Subcutaneous abdominal adipose tissue (tissue), 5 donors: ENCODE results near the gene SCAP.

Experiments used
- H3K27ac ChIP-seq: one replicate; pipeline ENCODE4 v1.7.0; 2013; ENCODE audit warnings: low read depth, mild to moderate bottlenecking, inconsistent platforms, low read length, moderate library complexity
- H3K27me3 ChIP-seq, 5 donors: one replicate each; pipeline ENCODE4 v1.7.0; 2013; ENCODE audit warnings: low read length in 5 of 5, inconsistent platforms in 1 of 5; ENCODE audit not compliant: control insufficient read depth in 5 of 5, insufficient read depth in 4 of 5
- H3K36me3 ChIP-seq, 5 donors: one replicate each; pipeline ENCODE4 v1.7.0; 2013; ENCODE audit warnings: low read length in 5 of 5; ENCODE audit not compliant: control insufficient read depth in 5 of 5, insufficient read depth in 5 of 5
- H3K4me1 ChIP-seq, 5 donors: one replicate each; pipeline ENCODE4 v1.7.0; 2013; ENCODE audit warnings: low read length in 5 of 5, mild to moderate bottlenecking in 3 of 5, moderate library complexity in 1 of 5; ENCODE audit not compliant: control insufficient read depth in 5 of 5, insufficient read depth in 5 of 5
- H3K4me3 ChIP-seq, 5 donors: one replicate each; pipeline ENCODE4 v1.7.0; 2013; ENCODE audit warnings: low read length in 5 of 5, low read depth in 1 of 5
- H3K9ac ChIP-seq, 5 donors: one replicate each; pipeline ENCODE4 v1.7.0; 2013; ENCODE audit warnings: low read length in 5 of 5, mild to moderate bottlenecking in 4 of 5, moderate library complexity in 3 of 5
- H3K9me3 ChIP-seq, 5 donors: one replicate each; pipeline ENCODE4 v1.7.0; 2013; ENCODE audit warnings: low read length in 5 of 5; ENCODE audit not compliant: control insufficient read depth in 5 of 5
- donor health status: healthy.
- donor health status: healthy.
- donor health status: healthy.
- donor health status: healthy.
- donor health status: healthy.

The SCAP gene

GRCh38 chr3:47385796-47386195, 89.9 kb downstream of the SCAP start:
- no peak overlapping the region for H3K27ac ChIP-seq
- H3K27me3 ChIP-seq, result no peaks in the 10 kb centered on the region
- H3K9me3 ChIP-seq, result no peaks in the 10 kb centered on the region
- peaks cover 2 to 22% (median 16%) of the 10 kb centered on the region in 5 donors for H3K4me1 ChIP-seq
- no peak overlapping the region for H3K9ac ChIP-seq
- no peak overlapping the region for H3K4me3 ChIP-seq
- H3K36me3 ChIP-seq, result peaks cover 2 to 12% (median 6%) of the 10 kb centered on the region in 5 donors

- H3K4me3 ChIP-seq, result no peak overlapping the region
- no peak overlapping the region for H3K9ac ChIP-seq
- no peaks in the 10 kb centered on the region for H3K9me3 ChIP-seq
- peaks cover 2 to 26% (median 20%) of the 10 kb centered on the region in 5 donors for H3K4me1 ChIP-seq
- H3K27ac ChIP-seq, result no peak overlapping the region
- peaks cover 2 to 12% (median 6%) of the 10 kb centered on the region in 5 donors for H3K36me3 ChIP-seq
- H3K27me3 ChIP-seq, result no peaks in the 10 kb centered on the region
Observed at GRCh38 chr3:47385007-47385406, 90.7 kb downstream of the SCAP start.

GRCh38 chr3:47384425-47384824, 91.3 kb downstream of the SCAP start:
- peaks cover 5 to 32% (median 26%) of the 10 kb centered on the region in 5 donors for H3K4me1 ChIP-seq
- H3K27ac ChIP-seq, result no peak overlapping the region
- H3K4me3 ChIP-seq, result no peak overlapping the region
- no peak overlapping the region for H3K9ac ChIP-seq
- no peaks in the 10 kb centered on the region for H3K9me3 ChIP-seq
- H3K36me3 ChIP-seq, result peaks cover 2 to 12% (median 5%) of the 10 kb centered on the region in 5 donors
- no peaks in the 10 kb centered on the region for H3K27me3 ChIP-seq

GRCh38 chr3:47381317-47382157, 94.2 kb downstream of the SCAP start:
- peak overlapping the region; percentile 75 to 100 (median 96) for H3K4me3 ChIP-seq

GRCh38 chr3:47380601-47381316, 95.0 kb downstream of the SCAP start, which contains the start of gene PTPN23:
Gene PTPN23, plus strand, starts transcription at chr3:47381021. Its CDS starts 76 bp downstream, at chr3:47381097.
- Histone ChIP-seq H3K9ac (peak within 1 kb of the TSS; percentile 81 to 99 (median 95)), H3K36me3 (peaks cover 0 to 7% (median 2%) of the 10 kb centered on the region in 5 donors), H3K27ac (peak within 1 kb of the TSS; percentile 85), H3K4me1 (peaks cover 10 to 41% (median 32%) of the 10 kb centered on the region in 5 donors), H3K27me3 (no peaks in the 10 kb centered on the region), H3K4me3 (peak within 1 kb of the TSS; percentile 81 to 100 (median 96)), H3K9me3 (no peaks in the 10 kb centered on the region)

More at GRCh38 chr3:47381317-47382157, 94.2 kb downstream of the SCAP start:
- peaks cover 0 to 7% (median 2%) of the 10 kb centered on the region in 5 donors for H3K36me3 ChIP-seq
- H3K9me3 ChIP-seq, result no peaks in the 10 kb centered on the region
- peaks cover 10 to 43% (median 32%) of the 10 kb centered on the region in 5 donors for H3K4me1 ChIP-seq
- H3K27me3 ChIP-seq, result no peaks in the 10 kb centered on the region
- H3K27ac ChIP-seq, result peak overlapping the region; percentile 85
- H3K9ac ChIP-seq, result peak overlapping the region in 4 of 5 donors; percentile 92 to 99 (median 94)

GRCh38 chr3:47380026-47380600, 95.6 kb downstream of the SCAP start:
- Histone ChIP-seq H3K27me3 (no peaks in the 10 kb centered on the region), H3K4me3 (peak overlapping the region; percentile 81 to 100 (median 96)), H3K27ac (peak overlapping the region; percentile 85), H3K9me3 (no peaks in the 10 kb centered on the region), H3K4me1 (peaks cover 10 to 39% (median 30%) of the 10 kb centered on the region in 5 donors), H3K9ac (peak overlapping the region; percentile 81 to 99 (median 95)), H3K36me3 (peaks cover 0 to 6% (median 0%) of the 10 kb centered on the region in 5 donors)

GRCh38 chr3:47379411-47379899, 96.3 kb downstream of the SCAP start:
- H3K4me1 ChIP-seq, result peaks cover 10 to 39% (median 30%) of the 10 kb centered on the region in 5 donors
- peak overlapping the region; percentile 81 to 100 (median 96) for H3K4me3 ChIP-seq
- no peaks in the 10 kb centered on the region for H3K27me3 ChIP-seq
- peak overlapping the region; percentile 81 to 99 (median 95) for H3K9ac ChIP-seq
- H3K9me3 ChIP-seq, result no peaks in the 10 kb centered on the region
- no peak overlapping the region for H3K27ac ChIP-seq
- peaks cover 0 to 3% (median 0%) of the 10 kb centered on the region in 5 donors for H3K36me3 ChIP-seq

- H3K27me3 ChIP-seq, result no peaks in the 10 kb centered on the region
- H3K9ac ChIP-seq, result no peak overlapping the region
- no peak overlapping the region for H3K4me3 ChIP-seq
Observed at GRCh38 chr3:47378869-47379268, 96.9 kb downstream of the SCAP start.

GRCh38 chr3:47377186-47377585, 98.6 kb downstream of the SCAP start:
- no peaks in the 10 kb centered on the region for H3K27me3 ChIP-seq
- H3K9me3 ChIP-seq, result no peaks in the 10 kb centered on the region
- H3K36me3 ChIP-seq, result no peaks in the 10 kb centered on the region
- no peak overlapping the region for H3K4me3 ChIP-seq
- no peak overlapping the region for H3K9ac ChIP-seq
- no peak overlapping the region for H3K27ac ChIP-seq
- peaks cover 10 to 30% (median 25%) of the 10 kb centered on the region in 5 donors for H3K4me1 ChIP-seq

More at GRCh38 chr3:47378869-47379268, 96.9 kb downstream of the SCAP start:
- H3K9me3 ChIP-seq, result no peaks in the 10 kb centered on the region
- H3K4me1 ChIP-seq, result peaks cover 10 to 39% (median 30%) of the 10 kb centered on the region in 5 donors
- no peak overlapping the region for H3K27ac ChIP-seq
- H3K36me3 ChIP-seq, result peaks cover 0 to 3% (median 0%) of the 10 kb centered on the region in 5 donors
